H1 (cell line): ENCODE measurements around the gene RXFP1. TPM values are rescaled to one million over a fixed set of nuclear protein-coding genes. Genes with fewer than 3 reads are reported as not detected.

ENCODE experiments used
- CTCF ChIA-PET: fragments of 300-600 bp; sonication (Branson Sonifier 250); formaldehyde crosslinking; loops from one replicate; lab custom pipeline; 2021; ENCODE audit not compliant: partially characterized antibody; lab: Charles Lee
- POLR2A ChIA-PET: fragments of 300-600 bp; sonication (Branson Sonifier 250); formaldehyde crosslinking; loops from one replicate; lab custom pipeline; 2021; ENCODE audit warnings: inconsistent platforms; ENCODE audit not compliant: partially characterized antibody; lab: Charles Lee
- DNase-seq, 2 experiments: peaks; one replicate each; pipeline versions ENCODE4 v3.0.0 to v3.0.0-alpha.2; 2010 to 2022; ENCODE audit warnings: low spot score in 2 of 2, low read depth in 1 of 2, mixed read lengths in 1 of 2
- FAIRE-seq: peaks from 2 replicates; lab custom pipeline; 2011; peaks lifted over from hg19 to GRCh38; lab: Jason Lieb, UNC
- H2AFZ ChIP-seq: 2 replicates; pipeline ENCODE4 v1.8.1; 2012; ENCODE audit warnings: low read length, inconsistent platforms
- H2AK5ac ChIP-seq: 2 replicates; pipeline ENCODE4 v1.6.1; 2013; ENCODE audit warnings: low read depth, low read length
- H2BK120ac ChIP-seq: replicated peaks from 2 replicates; pipeline ENCODE3; 2013; ENCODE audit warnings: low read depth, low read length, inconsistent platforms
- H2BK12ac ChIP-seq: 2 replicates; pipeline ENCODE4 v1.6.1; 2013; ENCODE audit warnings: low read depth, low read length
- H2BK15ac ChIP-seq: 2 replicates; pipeline ENCODE4 v1.6.1; 2013; ENCODE audit warnings: low read length
- H2BK20ac ChIP-seq: 2 replicates; pipeline ENCODE4 v1.6.1; 2013; ENCODE audit warnings: low read length
- H2BK5ac ChIP-seq: 2 replicates; pipeline ENCODE4 v1.6.1; 2013; ENCODE audit warnings: low read depth, low read length
- H3K14ac ChIP-seq: 2 replicates; pipeline ENCODE4 v1.6.1; 2013; ENCODE audit warnings: inconsistent platforms; ENCODE audit not compliant: insufficient read length
- H3K18ac ChIP-seq: 2 replicates; pipeline ENCODE4 v1.6.1; 2013; ENCODE audit warnings: low read length; ENCODE audit errors: extremely low read depth
- H3K23ac ChIP-seq: 2 replicates; pipeline ENCODE4 v1.6.1; 2013; ENCODE audit warnings: inconsistent platforms; ENCODE audit not compliant: insufficient read length
- H3K23me2 ChIP-seq: 2 replicates; pipeline ENCODE4 v1.6.1; 2013; ENCODE audit warnings: low read depth, low read length
- H3K27ac ChIP-seq: 2 replicates; pipeline ENCODE4 v1.6.1; 2011; ENCODE audit warnings: low read depth, low read length, inconsistent platforms
- H3K27me3 ChIP-seq, 4 experiments: replicated peaks in 1 of 4; 1 replicate in 1 of 4; 2 replicates in 3 of 4; pipeline versions ENCODE4 v1.6.1 to v1.8.1; 2011 to 2013; ENCODE audit warnings: low read length in 3 of 4, mild to moderate bottlenecking in 3 of 4, inconsistent platforms in 2 of 4, mixed read lengths in 2 of 4, moderate library complexity in 1 of 4; ENCODE audit not compliant: control insufficient read depth in 3 of 4, insufficient read depth in 3 of 4; ENCODE audit errors: extremely low read depth in 1 of 4
- H3K36me3 ChIP-seq, 4 experiments: 2 replicates each; pipeline versions ENCODE4 v1.6.1 to v1.8.1; 2011 to 2013; ENCODE audit warnings: mild to moderate bottlenecking in 4 of 4, low read length in 3 of 4, moderate library complexity in 2 of 4, control low read depth in 1 of 4, inconsistent platforms in 1 of 4; ENCODE audit not compliant: insufficient read depth in 4 of 4, control insufficient read depth in 2 of 4
- H3K4ac ChIP-seq: replicated peaks from 2 replicates; pipeline ENCODE3; 2013; ENCODE audit warnings: low read length, low read depth, mixed read lengths, inconsistent platforms; ENCODE audit not compliant: insufficient read length
- H3K4me1 ChIP-seq, 4 experiments: replicated peaks in 1 of 4; 1 replicate in 1 of 4; 2 replicates in 3 of 4; pipeline versions ENCODE4 v1.6.1 to v1.8.1; 2011 to 2013; ENCODE audit warnings: low read length in 3 of 4, inconsistent platforms in 2 of 4, mixed read lengths in 1 of 4; ENCODE audit not compliant: insufficient read depth in 4 of 4, control insufficient read depth in 3 of 4
- H3K4me2 ChIP-seq, 2 experiments: 2 replicates each; pipeline versions ENCODE4 v1.6.1 to v1.8.1; 2011 to 2013; ENCODE audit warnings: low read depth in 2 of 2, low read length in 2 of 2, control low read depth in 1 of 2, inconsistent platforms in 1 of 2, mild to moderate bottlenecking in 1 of 2; ENCODE audit not compliant: insufficient read depth in 1 of 2
- H3K4me3 ChIP-seq, 4 experiments: fragments of 200-600, 300-600 bp in 1 of 4; sonication (generic), shearing (Covaris generic), sonication (Bioruptor Twin) in 1 of 4; 2 replicates each; pipeline versions ENCODE4 v1.5.1 to v1.8.1; 2011 to 2016; ENCODE audit warnings: low read length in 4 of 4, low read depth in 3 of 4, control low read depth in 2 of 4, inconsistent platforms in 2 of 4, mild to moderate bottlenecking in 2 of 4, mixed read lengths in 1 of 4, moderate library complexity in 1 of 4; ENCODE audit not compliant: insufficient read depth in 2 of 4; ENCODE audit errors: extremely low read depth in 1 of 4
- H3K56ac ChIP-seq: replicated peaks from 2 replicates; pipeline ENCODE3; 2013; ENCODE audit warnings: low read depth, mild to moderate bottlenecking, mixed read lengths, low read length, inconsistent platforms; ENCODE audit not compliant: insufficient read length
- H3K79me1 ChIP-seq: 2 replicates; pipeline ENCODE4 v1.6.1; 2013; ENCODE audit warnings: low read depth, low read length, control low read depth
- H3K79me2 ChIP-seq, 2 experiments: 2 replicates each; pipeline versions ENCODE4 v1.6.1 to v1.8.1; 2012 to 2013; ENCODE audit warnings: low read length in 2 of 2, mild to moderate bottlenecking in 2 of 2, inconsistent platforms in 1 of 2; ENCODE audit not compliant: insufficient read depth in 2 of 2, control insufficient read depth in 1 of 2
- H3K9ac ChIP-seq, 4 experiments: replicated peaks in 1 of 4; 1 replicate in 1 of 4; 2 replicates in 3 of 4; pipeline versions ENCODE4 v1.6.1 to v1.8.1; 2011 to 2013; ENCODE audit warnings: low read depth in 3 of 4, low read length in 3 of 4, control low read depth in 2 of 4, mild to moderate bottlenecking in 2 of 4, moderate library complexity in 2 of 4, inconsistent platforms in 1 of 4; ENCODE audit errors: extremely low read depth in 1 of 4
- H3K9me3 ChIP-seq, 2 experiments: 2 replicates each; pipeline versions ENCODE4 v1.6.1 to v1.8.1; 2012 to 2013; ENCODE audit warnings: mild to moderate bottlenecking in 2 of 2, moderate library complexity in 2 of 2, control low read depth in 1 of 2, inconsistent platforms in 1 of 2, low read depth in 1 of 2, low read length in 1 of 2, mixed read lengths in 1 of 2; ENCODE audit not compliant: insufficient read depth in 2 of 2
- H4K20me1 ChIP-seq, 2 experiments: replicated peaks in 1 of 2; 2 replicates each; pipeline versions ENCODE3 to v1.8.1; 2011 to 2013; ENCODE audit warnings: inconsistent platforms in 2 of 2, low read length in 2 of 2, mild to moderate bottlenecking in 1 of 2; ENCODE audit not compliant: insufficient read depth in 2 of 2, control insufficient read depth in 1 of 2
- H4K5ac ChIP-seq: 2 replicates; pipeline ENCODE4 v1.6.1; 2013; ENCODE audit warnings: low read length, low read depth, mixed read lengths, inconsistent platforms; ENCODE audit not compliant: insufficient read length
- H4K8ac ChIP-seq: 2 replicates; pipeline ENCODE4 v1.8.0; 2013; ENCODE audit warnings: mild to moderate bottlenecking, moderate library complexity, low read length, inconsistent platforms; ENCODE audit not compliant: insufficient read depth; ENCODE audit errors: extremely low read depth
- H4K91ac ChIP-seq: replicated peaks from 2 replicates; pipeline ENCODE3; 2013; ENCODE audit warnings: low read length, mixed read lengths, inconsistent platforms; ENCODE audit not compliant: insufficient read length
- CHD2 ChIP-seq: IDR thresholded peaks from 2 replicates; pipeline ENCODE4 v1.6.1; 2012; ENCODE audit warnings: low read length, improper control_type of control experiment
- EGR1 ChIP-seq: IDR thresholded peaks from 2 replicates; pipeline ENCODE4 v1.6.1; 2011; ENCODE audit warnings: low read depth, low read length, borderline replicate concordance
- RNF2 ChIP-seq: fragments of 200-900, 300-1000 bp; sonication (generic); IDR thresholded peaks from 2 replicates; pipeline ENCODE4 v1.7.1; 2016; ENCODE audit warnings: borderline replicate concordance, low read depth, mild to moderate bottlenecking, antibody characterized with exemption, low read length; ENCODE audit not compliant: poor library complexity, severe bottlenecking; ENCODE audit errors: missing control alignments
- RXRA ChIP-seq: IDR thresholded peaks from 2 replicates; pipeline ENCODE4 v1.6.1; 2011; ENCODE audit warnings: low read depth, mild to moderate bottlenecking, low read length, moderate library complexity; ENCODE audit not compliant: insufficient read depth
- TAF1 ChIP-seq: IDR thresholded peaks from 2 replicates; pipeline ENCODE4 v1.6.1; 2011; ENCODE audit warnings: mild to moderate bottlenecking, low read depth, low read length
- WGBS, 2 experiments: shearing (Covaris generic) in 1 of 2; methylation state at CpG; one replicate each; pipeline versions ENCODE4 v1.1.6 to v1.1.7; 2013 to 2015; ENCODE audit warnings: low lambda C conversion rate in 2 of 2, mixed read lengths in 2 of 2, inconsistent platforms in 1 of 2, low coverage in 1 of 2, missing lambda C conversion rate in 1 of 2; ENCODE audit not compliant: insufficient replicate concordance in 2 of 2, insufficient coverage in 1 of 2, insufficient read length in 1 of 2; ENCODE audit errors: extremely low coverage in 1 of 2, missing lambda C conversion rate in 1 of 2; 5-methylcytosine and 5-hydroxymethylcytosine counted together
- polyA plus RNA-seq, 7 experiments: library from polyadenylated mRNA; depleted of rRNA in 3 of 7; stranded (reverse) in 5 of 7; unstranded in 2 of 7; fragments of >200 nt in 5 of 7; fragments of 200-250 nt in 2 of 7; gene quantifications; 1 replicate in 5 of 7; 2 replicates in 1 of 7; 4 replicates in 1 of 7; pipeline versions ENCODE4 v1.2.1 to v1.2.3, GENCODE V29; 2011 to 2013; ENCODE audit warnings: missing spikeins in 2 of 7, mixed read lengths in 2 of 7
- total RNA-seq: library from RNA; stranded (reverse); fragmentation: NEBNext Ultra II Directional; extraction: Animal tissue kit (Norgen Biotek cat#: 25700); gene quantifications from 2 replicates; pipeline ENCODE4 v1.2.1, GENCODE V29; 2021

RXFP1 gene
- total and polyA plus RNA-seq, 2 of the 8 experiments (the other 6 are each of a cell fraction or from before 2014, with no cell fraction given): 0.14 to 0.56 TPM

GRCh38 chr4:158543191-158543590 is 21.5 kb downstream of the RXFP1 start:
- H3K18ac ChIP-seq: no peak overlapping the region
- DNase-seq (no peak), FAIRE-seq (no peak)
- no peaks in the 10 kb centered on the region for H4K20me1 ChIP-seq
- ChIA-PET CTCF (no interaction called here), POLR2A (no interaction called here)
- no peaks in the 10 kb centered on the region for H3K9me3 ChIP-seq
- H3K23me2 ChIP-seq: no peaks in the 10 kb centered on the region
- no peak overlapping the region for H2BK20ac ChIP-seq
- H2BK12ac ChIP-seq: no peak overlapping the region
- H3K79me2 ChIP-seq: no peaks in the 10 kb centered on the region
- no peak overlapping the region for H3K27ac ChIP-seq
- no peak for TF ChIP-seq TAF1
- no peak for TF ChIP-seq CHD2
- TF ChIP-seq RNF2: no peak
- no peak for TF ChIP-seq EGR1
- TF ChIP-seq RXRA: no peak
- H3K79me1 ChIP-seq: no peaks in the 10 kb centered on the region
- H3K4me2 ChIP-seq: no peak overlapping the region
- no peak overlapping the region for H3K4me3 ChIP-seq
- 83% methylated on average over 1 of the region's 1 CpG; no CpG with 5 or more reads in 1 of the 2 experiments for WGBS, 2 experiments
- H3K23ac ChIP-seq: no peak overlapping the region
- no peak overlapping the region for H2BK5ac ChIP-seq
- H3K4me1 ChIP-seq: 0 out of 7 replicates have a peak, but pooled peaks cover 0 to 4% (median 0%) of the 10 kb centered on the region in 4 experiments
- no peak overlapping the region for H2AK5ac ChIP-seq
- no peaks in the 10 kb centered on the region for H3K27me3 ChIP-seq
- H3K4ac ChIP-seq: no peak overlapping the region
- no peak overlapping the region for H2BK120ac ChIP-seq
- no peaks in the 10 kb centered on the region for H3K36me3 ChIP-seq
- no peak overlapping the region for H2AFZ ChIP-seq
- H4K8ac ChIP-seq: no peak overlapping the region
- no peak overlapping the region for H4K91ac ChIP-seq
- H3K56ac ChIP-seq: no peak overlapping the region
- no peak overlapping the region for H2BK15ac ChIP-seq
- H4K5ac ChIP-seq: no peak overlapping the region
- H3K14ac ChIP-seq: no peak overlapping the region
- no peak overlapping the region for H3K9ac ChIP-seq
